Osteoblast (primary cell): Measurements from ENCODE around the gene TRMT5. TPM values are rescaled to one million over a fixed set of nuclear protein-coding genes. Genes with fewer than 3 reads are reported as not detected.

ENCODE experiments used
- DNase-seq: peaks from one replicate; pipeline ENCODE4 v3.0.0; 2011; ENCODE audit warnings: low spot score, mixed read lengths; ENCODE audit not compliant: insufficient read length; ENCODE audit errors: missing footprints
- H2AFZ ChIP-seq: 2 replicates; pipeline ENCODE4 v1.6.0; 2011; ENCODE audit warnings: mild to moderate bottlenecking, low read length
- H3K27ac ChIP-seq: 2 replicates; pipeline ENCODE4 v1.5.1; 2011; ENCODE audit warnings: mild to moderate bottlenecking, low read depth, low read length, moderate library complexity
- H3K27me3 ChIP-seq: 2 replicates; pipeline ENCODE4 v1.6.0; 2012; ENCODE audit warnings: mild to moderate bottlenecking, control low read depth, inconsistent platforms, low read length, moderate library complexity; ENCODE audit not compliant: insufficient read depth
- H3K36me3 ChIP-seq: 2 replicates; pipeline ENCODE4 v1.5.1; 2011; ENCODE audit warnings: mild to moderate bottlenecking, low read length, control low read depth, moderate library complexity; ENCODE audit not compliant: insufficient read depth
- H3K4me1 ChIP-seq: 2 replicates; pipeline ENCODE4 v1.5.1; 2011; ENCODE audit warnings: mild to moderate bottlenecking, low read length, control low read depth, moderate library complexity; ENCODE audit not compliant: insufficient read depth
- H3K4me2 ChIP-seq: 2 replicates; pipeline ENCODE4 v1.6.0; 2011; ENCODE audit warnings: mild to moderate bottlenecking, low read length; ENCODE audit not compliant: insufficient read depth
- H3K4me3 ChIP-seq: fragments of 200-600 bp; sonication (generic); 3 replicates; pipeline ENCODE4 v1.5.1; 2012; ENCODE audit warnings: mild to moderate bottlenecking, low read length, inconsistent platforms; ENCODE audit not compliant: insufficient read depth
- H3K79me2 ChIP-seq: 2 replicates; pipeline ENCODE4 v1.6.0; 2012; ENCODE audit warnings: mild to moderate bottlenecking, low read length, control low read depth, inconsistent platforms; ENCODE audit not compliant: insufficient read depth
- H3K9me3 ChIP-seq: 2 replicates; pipeline ENCODE4 v1.5.1; 2011; ENCODE audit warnings: low read depth, low read length, control low read depth
- H4K20me1 ChIP-seq: 2 replicates; pipeline ENCODE4 v1.6.0; 2012; ENCODE audit warnings: mild to moderate bottlenecking, low read length, control low read depth; ENCODE audit not compliant: insufficient read depth
- CTCF ChIP-seq: IDR thresholded peaks from 2 replicates; pipeline ENCODE4 v1.5.1; 2011; ENCODE audit warnings: mild to moderate bottlenecking, low read depth, low read length, moderate library complexity; ENCODE audit errors: extremely low read depth
- total RNA-seq: library from RNA; depleted of rRNA; stranded (reverse); fragments of >200 nt; gene quantifications from 2 replicates; pipeline ENCODE4 v1.2.3, GENCODE V29; 2012

The TRMT5 gene
- total RNA-seq, 1 donor, result 13.8 TPM

- Histone ChIP-seq H3K79me2 (peaks cover 5% of the 10 kb centered on the region), H2AFZ (no peak overlapping the region), H3K27ac (no peak overlapping the region), H3K27me3 (no peaks in the 10 kb centered on the region), H3K4me2 (no peak overlapping the region), H4K20me1 (no peaks in the 10 kb centered on the region), H3K4me1 (no peaks in the 10 kb centered on the region), H3K9me3 (no peaks in the 10 kb centered on the region), H3K36me3 (peaks cover 10% of the 10 kb centered on the region), H3K4me3 (no peak overlapping the region)
- DNase-seq, result no peak
- no peak for TF ChIP-seq CTCF
Measured at GRCh38 chr14:60972295-60972694, 8.6 kb downstream of the TRMT5 start.

- Histone ChIP-seq H3K27me3 (no peaks in the 10 kb centered on the region), H2AFZ (no peak overlapping the region), H4K20me1 (no peaks in the 10 kb centered on the region), H3K27ac (no peak overlapping the region), H3K9me3 (no peaks in the 10 kb centered on the region), H3K4me3 (no peak overlapping the region), H3K79me2 (peaks cover under 1% of the 10 kb centered on the region), H3K4me2 (no peak overlapping the region), H3K4me1 (no peaks in the 10 kb centered on the region), H3K36me3 (peaks cover 10% of the 10 kb centered on the region)
- TF ChIP-seq CTCF, result no peak
- no peak for DNase-seq
Measured at GRCh38 chr14:60971271-60971670, 9.6 kb downstream of the TRMT5 start.

GRCh38 chr14:60970146-60970545 lies 10.7 kb downstream of the TRMT5 start:
- no peak overlapping the region for H3K27ac ChIP-seq
- H4K20me1 ChIP-seq, result no peaks in the 10 kb centered on the region
- DNase-seq, result no peak
- no peaks in the 10 kb centered on the region for H3K79me2 ChIP-seq
- no peaks in the 10 kb centered on the region for H3K27me3 ChIP-seq
- H2AFZ ChIP-seq, result no peak overlapping the region
- H3K4me1 ChIP-seq, result peaks cover 6% of the 10 kb centered on the region
- no peaks in the 10 kb centered on the region for H3K9me3 ChIP-seq
- H3K4me3 ChIP-seq, result no peak overlapping the region
- peaks cover 10% of the 10 kb centered on the region for H3K36me3 ChIP-seq
- H3K4me2 ChIP-seq, result no peak overlapping the region
- TF ChIP-seq CTCF, result no peak

- no peak for TF ChIP-seq CTCF
- H3K27ac ChIP-seq, result no peak overlapping the region
- no peaks in the 10 kb centered on the region for H3K79me2 ChIP-seq
- H3K27me3 ChIP-seq, result no peaks in the 10 kb centered on the region
- no peak overlapping the region for H2AFZ ChIP-seq
- no peaks in the 10 kb centered on the region for H3K9me3 ChIP-seq
- H3K4me2 ChIP-seq, result no peak overlapping the region
- peaks cover 8% of the 10 kb centered on the region for H3K4me1 ChIP-seq
- no peak for DNase-seq
- H4K20me1 ChIP-seq, result no peaks in the 10 kb centered on the region
- H3K36me3 ChIP-seq, result peaks cover 5% of the 10 kb centered on the region
- H3K4me3 ChIP-seq, result no peak overlapping the region
Measured at GRCh38 chr14:60968671-60969070, 12.2 kb downstream of the TRMT5 start.
